SH-SY5Y (cell line): ENCODE results near the gene SLX1A.
"Not testable (repeated sequence)": the region's sequence is repeated elsewhere in the genome, so short reads cannot be mapped to it uniquely, and the experiment has no call there.

Source experiments
- GATA2 ChIP-seq: IDR thresholded peaks from 2 replicates; pipeline ENCODE4 v1.6.1; 2011; ENCODE audit warnings: mild to moderate bottlenecking, low read depth, low read length
- GATA3 ChIP-seq: IDR thresholded peaks from 2 replicates; pipeline ENCODE4 v1.6.1; 2011; ENCODE audit warnings: low read depth, mild to moderate bottlenecking, low read length, moderate library complexity

The SLX1A gene

GRCh38 chr16:30193615-30194014 lies at the start of gene SLX1A, which contains the start of gene BOLA2B:
Gene SLX1A, plus strand, starts transcription at chr16:30193875. Its CDS starts 210 bp downstream, at chr16:30194085.
Gene BOLA2B, minus strand, starts transcription at chr16:30193666. Its CDS starts 71 bp downstream, at chr16:30193595.
- TF ChIP-seq GATA2, GATA3: not testable (repeated sequence)

- TF ChIP-seq GATA3 = no peak
- TF ChIP-seq GATA2 = no peak
These were observed 49.7 kb upstream of the SLX1A start for GRCh38 chr16:30144017-30144416.

DNA sequence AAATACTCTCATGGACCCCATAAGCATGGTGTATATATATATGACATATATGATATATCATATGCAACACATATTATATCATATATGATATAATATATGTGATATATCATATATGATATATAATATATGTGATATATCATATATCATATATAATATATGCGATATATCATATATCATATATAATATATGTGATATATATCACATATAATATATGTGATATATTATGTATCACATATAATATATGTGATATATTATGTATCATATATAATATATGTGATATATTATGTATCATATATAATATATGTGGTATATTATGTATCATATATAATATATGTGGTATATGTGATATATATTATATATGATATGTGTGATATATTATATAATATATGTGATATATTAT lies 48.8 kb upstream of the SLX1A start:
- no peak for TF ChIP-seq GATA3

GRCh38 chr16:30145657-30146056 lies 48.0 kb upstream of the SLX1A start:
- TF ChIP-seq GATA2 (no peak), GATA3 (no peak)

DNA sequence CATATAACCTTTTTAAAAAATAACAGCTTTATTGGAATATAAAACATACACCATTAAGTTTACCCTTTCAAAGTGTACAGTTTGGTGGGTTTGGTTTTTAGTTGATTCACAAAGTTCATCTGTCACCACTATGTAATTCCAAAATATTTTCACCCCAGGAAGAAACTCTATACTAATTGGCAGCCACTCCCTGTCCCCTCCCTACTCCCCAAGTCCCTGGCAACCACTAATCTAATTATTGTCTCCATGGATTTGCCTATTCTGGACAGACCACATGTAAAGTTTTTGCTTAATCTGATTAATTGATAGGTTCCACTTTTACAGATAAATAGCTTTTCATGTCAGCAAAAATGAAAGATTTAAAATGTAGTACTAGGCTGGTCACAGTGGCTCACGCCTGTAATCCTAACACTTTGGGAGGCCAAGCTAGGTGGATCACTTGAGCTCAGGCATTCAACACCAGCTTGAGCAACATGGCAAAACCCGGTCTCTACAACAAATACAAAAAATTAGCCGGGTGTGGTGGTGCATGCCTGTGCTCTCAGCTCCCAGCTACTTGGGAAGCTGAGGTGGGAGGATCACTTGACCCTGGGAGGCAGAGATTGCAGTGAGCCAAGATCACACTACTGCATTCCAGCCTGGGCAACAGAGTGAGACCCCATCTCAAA lies 45.7 kb upstream of the SLX1A start:
- TF ChIP-seq GATA2 (no peak), GATA3 (no peak)

GRCh38 chr16:30149250-30149930 lies 44.3 kb upstream of the SLX1A start:
- no peak for TF ChIP-seq GATA2
- no peak for TF ChIP-seq GATA3

DNA sequence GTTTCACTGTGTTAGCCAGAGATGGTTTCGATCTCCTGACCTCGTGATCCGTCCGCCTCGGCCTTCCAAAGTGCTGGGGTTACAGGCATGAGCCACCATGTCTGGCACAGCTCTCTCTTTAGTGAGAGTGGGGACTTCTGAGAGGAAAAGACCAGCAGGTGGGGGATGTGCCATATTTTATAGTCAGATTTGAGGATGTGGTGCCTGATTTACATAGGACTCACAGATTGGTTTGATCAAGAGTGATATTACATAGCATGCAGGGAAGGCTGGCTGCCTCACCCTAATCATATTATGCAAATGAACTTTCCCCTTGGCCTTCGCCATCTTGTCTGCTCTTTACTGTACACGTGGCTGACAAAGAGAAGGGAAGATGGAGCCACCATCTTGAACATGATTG lies 42.6 kb upstream of the SLX1A start:
- TF ChIP-seq GATA2 = no peak

- no peak for TF ChIP-seq GATA3
- TF ChIP-seq GATA2 = no peak
These were observed 41.2 kb upstream of the SLX1A start for GRCh38 chr16:30152517-30152916.

- TF ChIP-seq GATA2 (no peak), GATA3 (no peak)
These were observed 38.5 kb upstream of the SLX1A start for GRCh38 chr16:30155188-30155587.

DNA sequence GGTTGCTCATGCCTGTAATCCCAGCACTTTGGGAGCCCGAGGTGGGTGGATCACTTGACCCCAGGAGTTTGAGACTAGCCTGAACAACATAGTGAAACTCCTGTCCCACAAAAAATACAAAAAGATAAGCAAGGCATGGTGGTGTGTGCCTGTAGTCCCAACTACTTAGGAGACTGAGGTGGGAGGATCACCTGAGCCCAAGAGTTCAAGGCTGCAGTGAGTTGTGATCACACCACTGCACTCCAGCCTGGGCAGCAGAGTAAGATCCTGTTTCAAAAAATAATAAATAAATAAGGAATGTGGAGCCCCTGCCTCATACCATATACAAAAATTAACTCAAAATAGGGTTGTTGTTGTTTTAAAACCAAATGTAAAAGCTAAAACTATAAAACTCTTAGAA lies 36.5 kb upstream of the SLX1A start:
- TF ChIP-seq GATA3 (no peak), GATA2 (no peak)

DNA sequence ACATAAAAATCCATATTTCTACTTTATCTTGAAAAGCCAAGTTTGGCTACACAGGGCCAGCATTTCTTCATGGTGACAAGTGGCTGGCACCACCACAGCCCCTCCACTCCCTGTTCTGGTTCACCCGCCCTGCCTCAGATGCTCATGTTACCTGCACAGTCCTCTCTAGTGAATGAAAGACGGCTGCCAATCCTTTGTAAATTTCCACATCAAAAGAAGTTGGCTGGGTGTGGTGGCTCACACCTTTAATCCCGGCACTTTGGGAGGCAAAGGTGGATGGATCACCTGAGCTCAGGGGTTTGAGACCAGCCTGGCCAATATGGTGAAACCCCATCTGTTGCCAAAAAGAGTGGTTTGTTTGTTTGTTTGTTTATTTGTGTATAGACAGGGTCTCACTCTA lies 30.1 kb upstream of the SLX1A start:
- TF ChIP-seq GATA3 (no peak), GATA2 (no peak)

DNA sequence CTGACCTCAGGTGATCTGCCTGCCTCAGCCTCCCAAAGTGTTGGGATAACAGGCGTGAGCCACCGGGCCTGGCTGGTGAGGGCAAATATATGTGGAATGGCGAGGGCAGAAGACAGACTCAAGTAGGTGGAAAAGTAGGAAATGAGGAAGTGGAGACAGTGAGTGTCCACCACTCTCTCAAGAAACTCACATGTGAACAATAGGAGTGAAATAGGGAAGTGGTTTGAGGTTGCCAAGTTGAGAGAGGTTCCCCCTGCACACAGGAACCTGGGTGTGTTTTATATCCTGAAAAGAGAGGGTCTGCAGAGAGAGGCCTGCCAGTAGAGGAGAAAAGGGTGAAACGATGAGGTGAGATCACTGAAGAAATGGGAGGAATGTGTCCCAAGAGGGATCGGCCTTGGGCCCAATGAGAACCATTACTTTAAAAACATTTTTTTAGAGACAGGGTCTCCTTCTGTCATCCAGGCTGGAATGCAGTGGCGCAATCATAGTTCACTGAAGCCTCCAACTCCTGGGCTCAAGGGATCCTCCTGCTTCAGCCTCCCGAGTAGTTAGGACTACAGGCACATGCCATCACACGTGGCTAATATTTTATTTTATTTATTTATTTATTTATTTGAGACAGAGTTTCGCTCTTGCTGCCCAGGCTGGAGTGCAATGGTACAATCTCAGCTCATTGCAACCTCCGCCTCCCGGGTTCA lies 27.3 kb upstream of the SLX1A start:
- no peak for TF ChIP-seq GATA2
- TF ChIP-seq GATA3 = no peak

- TF ChIP-seq GATA3 (no peak), GATA2 (no peak)
These were observed 20.6 kb upstream of the SLX1A start for GRCh38 chr16:30173054-30173453.

DNA sequence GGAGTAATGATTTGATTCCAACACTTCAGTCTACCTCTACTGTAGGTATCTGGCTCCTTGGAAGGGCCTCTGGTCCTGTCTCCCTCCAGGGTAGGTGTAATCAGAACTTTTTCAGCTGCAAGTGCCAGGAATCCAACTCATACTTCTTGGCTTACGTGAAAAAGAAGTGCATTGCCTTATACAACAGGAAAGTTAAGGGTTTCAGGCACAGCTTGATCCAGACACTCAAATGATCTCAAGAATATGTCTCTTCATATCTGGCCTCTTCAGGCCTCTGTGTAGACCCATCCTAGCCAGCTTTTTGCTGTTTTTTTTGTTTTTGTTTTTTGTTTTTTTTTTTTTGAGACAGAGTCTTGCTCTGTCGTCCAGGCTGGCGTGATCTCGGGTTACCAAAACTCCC lies 14.5 kb upstream of the SLX1A start:
- TF ChIP-seq GATA3 (no peak), GATA2 (no peak)

- no peak for TF ChIP-seq GATA2
- no peak for TF ChIP-seq GATA3
These were observed 13.7 kb upstream of the SLX1A start for GRCh38 chr16:30179931-30180330.
